T-helper 9 cell (primary cell): Measurements from ENCODE around the gene CHRM5.
"Not testable (repeated sequence)": the region's sequence is repeated elsewhere in the genome, so short reads cannot be mapped to it uniquely, and the experiment has no call there.

ENCODE experiments used
- DNase-seq: peaks from one replicate; pipeline ENCODE4 v3.0.0-alpha.2; 2020

CHRM5 gene

GRCh38 chr15:34043813-34044212, 75.5 kb downstream of the CHRM5 start:
- DNase-seq: no peak

- no peak for DNase-seq
These were observed 78.3 kb downstream of the CHRM5 start for GRCh38 chr15:34046471-34047145.

- no peak for DNase-seq
These were observed 79.8 kb downstream of the CHRM5 start for GRCh38 chr15:34047893-34048775.

GRCh38 chr15:34049112-34049511, 80.8 kb downstream of the CHRM5 start:
- no peak for DNase-seq

- not testable (repeated sequence) for DNase-seq
These were observed 82.1 kb downstream of the CHRM5 start for GRCh38 chr15:34050385-34050784.

- DNase-seq: no peak
These were observed 85.9 kb downstream of the CHRM5 start for GRCh38 chr15:34054081-34054707.

- DNase-seq: no peak
These were observed 87.7 kb downstream of the CHRM5 start for GRCh38 chr15:34055868-34056595.

GRCh38 chr15:34056911-34057310, 88.6 kb downstream of the CHRM5 start:
- DNase-seq: no peak

- DNase-seq: no peak
These were observed 91.2 kb downstream of the CHRM5 start for GRCh38 chr15:34059476-34059875.

GRCh38 chr15:34059946-34060345, 91.6 kb downstream of the CHRM5 start:
- DNase-seq: no peak

GRCh38 chr15:34064438-34064837, 96.1 kb downstream of the CHRM5 start:
- no peak for DNase-seq

GRCh38 chr15:34065261-34065660, 97.0 kb downstream of the CHRM5 start:
- no peak for DNase-seq

GRCh38 chr15:34065941-34066340, 97.6 kb downstream of the CHRM5 start:
- DNase-seq: no peak

GRCh38 chr15:34070003-34070402, 101.7 kb downstream of the CHRM5 start:
- DNase-seq: no peak

GRCh38 chr15:34076785-34077184, 108.5 kb downstream of the CHRM5 start:
- DNase-seq: no peak

GRCh38 chr15:34078900-34079299, 110.6 kb downstream of the CHRM5 start:
- no peak for DNase-seq

GRCh38 chr15:34079904-34080303, 111.6 kb downstream of the CHRM5 start:
- no peak for DNase-seq

GRCh38 chr15:34084086-34084485, 115.8 kb downstream of the CHRM5 start:
- no peak for DNase-seq

- DNase-seq: no peak
These were observed 117.4 kb downstream of the CHRM5 start for GRCh38 chr15:34085746-34086145.

- no peak for DNase-seq
These were observed 131.6 kb downstream of the CHRM5 start for GRCh38 chr15:34099914-34100313.

GRCh38 chr15:34101366-34102174, 133.3 kb downstream of the CHRM5 start, which contains the start of the genes EMC7 and PGBD4:
TSS of gene EMC7 (minus strand) at chr15:34101862. CDS start at chr15:34101839, 23 bp downstream.
TSS of gene PGBD4 (plus strand) at chr15:34102083. CDS start at chr15:34102532, 449 bp downstream.
- DNase-seq: peak; percentile 99
